Measurements from ENCODE around the gene PRMT1.

DNA sequence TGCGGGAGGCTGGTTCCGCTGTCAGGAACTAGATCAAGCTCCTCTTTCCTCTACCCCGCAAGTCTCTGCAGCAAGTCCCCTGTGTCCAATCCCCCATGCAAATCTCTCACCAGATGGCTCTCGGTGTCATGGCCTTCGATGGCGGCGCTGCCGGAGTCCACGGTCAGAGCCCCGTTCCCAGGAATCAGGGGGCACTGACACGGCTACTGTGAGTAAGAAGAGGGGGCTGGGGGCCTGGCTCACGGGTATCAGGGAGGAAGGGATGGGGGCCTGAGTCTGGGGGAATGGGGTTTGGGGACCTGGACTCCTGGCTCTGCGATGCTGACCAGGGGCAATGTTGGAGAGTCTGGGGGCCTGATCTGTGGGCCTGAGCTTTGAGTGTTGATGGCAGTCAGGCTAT lies 31.1 kb upstream of the PRMT1 start:
- TF ChIP-seq FOXA1 (IDR thresholded peaks at IDR 0.05) (no peak), RAD21 (IDR thresholded peaks at IDR 0.05) (no peak), HNF4G (IDR thresholded peaks at IDR 0.05) (no peak)
- TF ChIP-seq, protein P1, sequence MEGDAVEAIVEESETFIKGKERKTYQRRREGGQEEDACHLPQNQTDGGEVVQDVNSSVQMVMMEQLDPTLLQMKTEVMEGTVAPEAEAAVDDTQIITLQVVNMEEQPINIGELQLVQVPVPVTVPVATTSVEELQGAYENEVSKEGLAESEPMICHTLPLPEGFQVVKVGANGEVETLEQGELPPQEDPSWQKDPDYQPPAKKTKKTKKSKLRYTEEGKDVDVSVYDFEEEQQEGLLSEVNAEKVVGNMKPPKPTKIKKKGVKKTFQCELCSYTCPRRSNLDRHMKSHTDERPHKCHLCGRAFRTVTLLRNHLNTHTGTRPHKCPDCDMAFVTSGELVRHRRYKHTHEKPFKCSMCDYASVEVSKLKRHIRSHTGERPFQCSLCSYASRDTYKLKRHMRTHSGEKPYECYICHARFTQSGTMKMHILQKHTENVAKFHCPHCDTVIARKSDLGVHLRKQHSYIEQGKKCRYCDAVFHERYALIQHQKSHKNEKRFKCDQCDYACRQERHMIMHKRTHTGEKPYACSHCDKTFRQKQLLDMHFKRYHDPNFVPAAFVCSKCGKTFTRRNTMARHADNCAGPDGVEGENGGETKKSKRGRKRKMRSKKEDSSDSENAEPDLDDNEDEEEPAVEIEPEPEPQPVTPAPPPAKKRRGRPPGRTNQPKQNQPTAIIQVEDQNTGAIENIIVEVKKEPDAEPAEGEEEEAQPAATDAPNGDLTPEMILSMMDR (IDR thresholded peaks at IDR 0.05; ENCODE audit: low read depth, low read length, missing input control), result no peak

All from liver (tissue), 3 donors.